Measurements from ENCODE around the gene ANKHD1. TPM values are rescaled to one million over a fixed set of nuclear protein-coding genes. Genes with fewer than 3 reads are reported as not detected.

The ANKHD1 gene
- total RNA-seq, 2 donors from 2014 or later: 69.7 to 112 TPM

GRCh38 chr5:140545606-140546005, 144.0 kb downstream of the ANKHD1 start:
- peak overlapping the region in 1 of 2 donors; percentile 97 for H3K27ac ChIP-seq
- no peaks in the 10 kb centered on the region for H3K27me3 ChIP-seq (replicated peaks; ENCODE audit: insufficient read depth)
- no peaks in the 10 kb centered on the region for H3K9me3 ChIP-seq
- H3K4me3 ChIP-seq: no peak overlapping the region
- peaks cover 21% of the 10 kb centered on the region for H3K4me1 ChIP-seq (replicated peaks)
- WGBS: 98% methylated on average over 10 of the region's 10 CpGs
- intact Hi-C loops (cut with DNase I): loop anchor here (5.0 kb wide), 1 partner anchor 92 kb away; the partner anchor contains the start of gene TMCO6
- TF ChIP-seq CTCF (IDR thresholded peaks at IDR 0.05) (no peak), POLR2A (IDR thresholded peaks at IDR 0.05) (no peak), POLR2AphosphoS5 (IDR thresholded peaks at IDR 0.05) (no peak)
- H3K36me3 ChIP-seq: peaks cover 0 to 10% of the 10 kb centered on the region in 2 donors
- no peak for DNase-seq (ENCODE audit: low spot score)

- H3K36me3 ChIP-seq: peaks cover 0 to 8% of the 10 kb centered on the region in 2 donors
- intact Hi-C loops (cut with DNase I): loop anchor here (5.0 kb wide), 1 partner anchor 90 kb away; the partner anchor contains the start of gene TMCO6
Observed at GRCh38 chr5:140546851-140547507, 145.3 kb downstream of the ANKHD1 start.

GRCh38 chr5:140547508-140548299, 146.1 kb downstream of the ANKHD1 start, which contains the start of gene EIF4EBP3:
Gene EIF4EBP3, plus strand, starts transcription at chr5:140547662. Its CDS starts 76 bp downstream, at chr5:140547738.
- DNase-seq (ENCODE audit: low spot score): peak; percentile 98
- Histone ChIP-seq H3K4me3 (peak within 1 kb of the TSS; percentile 43 to 45), H3K27me3 (replicated peaks; ENCODE audit: insufficient read depth) (no peaks in the 10 kb centered on the region), H3K36me3 (peaks cover 0 to 5% of the 10 kb centered on the region in 2 donors), H3K9me3 (no peaks in the 10 kb centered on the region), H3K4me1 (replicated peaks) (peaks cover 21% of the 10 kb centered on the region), H3K27ac (peak within 1 kb of the TSS; percentile 94 to 97)
- WGBS: 1% methylated on average over 51 of the region's 52 CpGs
- intact Hi-C loops (cut with DNase I): loop anchor here (5.0 kb wide), 1 partner anchor 90 kb away; the partner anchor contains the start of gene TMCO6
- peak; percentile 95 for TF ChIP-seq POLR2AphosphoS5 (IDR thresholded peaks at IDR 0.05)
- TF ChIP-seq POLR2A (IDR thresholded peaks at IDR 0.05): peak; percentile 93
- peak; percentile 32 to 84 (median 66) for TF ChIP-seq CTCF (IDR thresholded peaks at IDR 0.05)

More at GRCh38 chr5:140546851-140547507, 145.3 kb downstream of the ANKHD1 start:
- Histone ChIP-seq H3K4me3 (peak overlapping the region; percentile 43 to 45), H3K27ac (peak overlapping the region; percentile 94 to 97), H3K9me3 (no peaks in the 10 kb centered on the region), H3K4me1 (replicated peaks) (peaks cover 21% of the 10 kb centered on the region), H3K27me3 (replicated peaks; ENCODE audit: insufficient read depth) (no peaks in the 10 kb centered on the region)
- TF ChIP-seq CTCF (IDR thresholded peaks at IDR 0.05): no peak
- DNase-seq (ENCODE audit: low spot score): no peak
- 38% methylated on average over 13 of the region's 13 CpGs for WGBS

- peak overlapping the region; percentile 43 to 45 for H3K4me3 ChIP-seq
- H3K4me1 ChIP-seq (replicated peaks): peaks cover 21% of the 10 kb centered on the region
- no peaks in the 10 kb centered on the region for H3K9me3 ChIP-seq
- TF ChIP-seq POLR2AphosphoS5 (IDR thresholded peaks at IDR 0.05) (peak; percentile 75), CTCF (IDR thresholded peaks at IDR 0.05) (no peak), POLR2A (IDR thresholded peaks at IDR 0.05) (no peak)
- 0% methylated on average over 5 of the region's 5 CpGs for WGBS
- intact Hi-C loops (cut with DNase I): loop anchor here (5.0 kb wide), 1 partner anchor 89 kb away; the partner anchor contains the start of gene TMCO6
- no peaks in the 10 kb centered on the region for H3K27me3 ChIP-seq (replicated peaks; ENCODE audit: insufficient read depth)
- peaks cover 0 to 5% of the 10 kb centered on the region in 2 donors for H3K36me3 ChIP-seq
- DNase-seq (ENCODE audit: low spot score): no peak
- H3K27ac ChIP-seq: peak overlapping the region; percentile 94 to 97
Observed at GRCh38 chr5:140548300-140548688, 146.7 kb downstream of the ANKHD1 start.

All from prostate gland (tissue), 2 donors.